GM20000 (cell line): ENCODE measurements around the gene INHBC.
"Not testable (repeated sequence)": the region's sequence is repeated elsewhere in the genome, so short reads cannot be mapped to it uniquely, and the experiment has no call there.

Experiments
- DNase-seq: peaks from one replicate; pipeline ENCODE4 v3.0.0; 2012; ENCODE audit warnings: low spot score
- CTCF ChIP-seq: IDR thresholded peaks from 2 replicates; pipeline ENCODE4 v1.5.1; 2012; ENCODE audit warnings: mild to moderate bottlenecking, control low read depth; ENCODE audit errors: extremely low read depth, missing control alignments

Gene INHBC

GRCh38 chr12:57439762-57440266, 5.2 kb downstream of the INHBC start:
- no peak for DNase-seq
- TF ChIP-seq CTCF, result no peak

- DNase-seq, result not testable (repeated sequence)
Measured at GRCh38 chr12:57441393-57441792, 6.8 kb downstream of the INHBC start.

GRCh38 chr12:57441846-57442427, 7.4 kb downstream of the INHBC start:
- no peak for DNase-seq
- no peak for TF ChIP-seq CTCF

- DNase-seq, result not testable (repeated sequence)
Measured at GRCh38 chr12:57444337-57444736, 9.8 kb downstream of the INHBC start.

GRCh38 chr12:57444744-57445143, 10.2 kb downstream of the INHBC start:
- DNase-seq, result no peak
- TF ChIP-seq CTCF, result no peak

GRCh38 chr12:57446292-57446960, 11.8 kb downstream of the INHBC start:
- no peak for DNase-seq

GRCh38 chr12:57448669-57449068, 14.1 kb downstream of the INHBC start:
- DNase-seq, result no peak
- TF ChIP-seq CTCF, result no peak

More at GRCh38 chr12:57446292-57446960, 11.8 kb downstream of the INHBC start:
- no peak for TF ChIP-seq CTCF

GRCh38 chr12:57449375-57449774, 14.8 kb downstream of the INHBC start:
- DNase-seq, result no peak
- no peak for TF ChIP-seq CTCF
